Measurements from ENCODE around the gene POU4F1. TPM values are rescaled to one million over a fixed set of nuclear protein-coding genes. Genes with fewer than 3 reads are reported as not detected.

POU4F1 gene
- total and polyA plus RNA-seq, 2 of the 13 experiments (the other 11 are each of a cell fraction or from before 2014, with no cell fraction given) = 1.0 to 1.1 TPM

GRCh38 chr13:78593129-78593528 lies 10.2 kb downstream of the POU4F1 start:
- DNase-seq (ENCODE audit: low spot score) (no peak), FAIRE-seq (no peak), ATAC-seq (no peak)
- intact Hi-C loops (cut with micrococcal nuclease; ENCODE audit: unreplicated experiment) (no loop called here), in situ Hi-C loops (cut with HindIII; ENCODE audit: extremely low pct_ligation_motif_present, low pct_unique_long_range_greater_than_20kb) (no loop called here)
- H4K20me1 ChIP-seq (ENCODE audit: insufficient read depth, low read length) = no peaks in the 10 kb centered on the region
- peaks cover 0 to 41% of the 10 kb centered on the region in 2 experiments; a peak in 2 of 5 replicates for H3K27me3 ChIP-seq (ENCODE audit: control insufficient read depth in 1 of 2, insufficient read depth in 2 of 2, low read length in 2 of 2)
- H3K4me2 ChIP-seq (ENCODE audit: low read depth, low read length) = no peak overlapping the region
- TF ChIP-seq DNMT3B (CRISPR knock-in tag; conservative IDR thresholded peaks at IDR 0.05) (no peak), ZNF484 (CRISPR knock-in tag; IDR thresholded peaks at IDR 0.05; ENCODE audit: borderline replicate concordance, low read depth) (no peak), ZIK1 (CRISPR knock-in tag; IDR thresholded peaks at IDR 0.05; ENCODE audit: borderline replicate concordance, low read depth) (no peak), ZNF775 (CRISPR knock-in tag; IDR thresholded peaks at IDR 0.05; ENCODE audit: borderline replicate concordance) (no peak), ZNF224 (CRISPR knock-in tag; IDR thresholded peaks at IDR 0.05) (no peak), PREB (CRISPR knock-in tag; IDR thresholded peaks at IDR 0.05) (no peak), FOXA3 (CRISPR knock-in tag; IDR thresholded peaks at IDR 0.05) (no peak)
- TF ChIP-seq, protein P1, sequence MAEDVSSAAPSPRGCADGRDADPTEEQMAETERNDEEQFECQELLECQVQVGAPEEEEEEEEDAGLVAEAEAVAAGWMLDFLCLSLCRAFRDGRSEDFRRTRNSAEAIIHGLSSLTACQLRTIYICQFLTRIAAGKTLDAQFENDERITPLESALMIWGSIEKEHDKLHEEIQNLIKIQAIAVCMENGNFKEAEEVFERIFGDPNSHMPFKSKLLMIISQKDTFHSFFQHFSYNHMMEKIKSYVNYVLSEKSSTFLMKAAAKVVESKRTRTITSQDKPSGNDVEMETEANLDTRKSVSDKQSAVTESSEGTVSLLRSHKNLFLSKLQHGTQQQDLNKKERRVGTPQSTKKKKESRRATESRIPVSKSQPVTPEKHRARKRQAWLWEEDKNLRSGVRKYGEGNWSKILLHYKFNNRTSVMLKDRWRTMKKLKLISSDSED (CRISPR knock-in tag; IDR thresholded peaks at IDR 0.05) = no peak
- H3K79me2 ChIP-seq (ENCODE audit: insufficient read depth, low read length) = no peaks in the 10 kb centered on the region
- H3K9me3 ChIP-seq (ENCODE audit: low read length) = no peaks in the 10 kb centered on the region
- WGBS (ENCODE audit: low lambda C conversion rate) = 8% methylated on average over 13 of the region's 13 CpGs
- H2AFZ ChIP-seq (ENCODE audit: low read length) = no peak overlapping the region
- ChIA-PET POLR2A (no interaction called here), CTCF (ENCODE audit: low intra/inter-chr PET ratio, low total read pairs) (no interaction called here)
- no peak overlapping the region for H3K27ac ChIP-seq (ENCODE audit: extremely low read length, insufficient read depth, low read length)
- H3K4me1 ChIP-seq (ENCODE audit: insufficient read depth, low read length) = peaks cover 6% of the 10 kb centered on the region; the same call in 1 of the 2 replicates
- H3K36me3 ChIP-seq (replicated peaks in 1 of 2; ENCODE audit: control insufficient read depth in 1 of 2, insufficient read depth in 2 of 2, low read length in 2 of 2) = no peaks in the 10 kb centered on the region
- BruUV-seq (replicated peaks) = no TSS peak
- H3K9ac ChIP-seq (ENCODE audit: insufficient read depth, low read depth, low read length) = no peak overlapping the region
- no peak overlapping the region for H3K4me3 ChIP-seq (replicated peaks in 1 of 3; ENCODE audit: insufficient read depth in 1 of 3, low read depth in 2 of 3, low read length in 3 of 3)
